ENCODE data around the gene CYTH1.

CYTH1 gene

DNA sequence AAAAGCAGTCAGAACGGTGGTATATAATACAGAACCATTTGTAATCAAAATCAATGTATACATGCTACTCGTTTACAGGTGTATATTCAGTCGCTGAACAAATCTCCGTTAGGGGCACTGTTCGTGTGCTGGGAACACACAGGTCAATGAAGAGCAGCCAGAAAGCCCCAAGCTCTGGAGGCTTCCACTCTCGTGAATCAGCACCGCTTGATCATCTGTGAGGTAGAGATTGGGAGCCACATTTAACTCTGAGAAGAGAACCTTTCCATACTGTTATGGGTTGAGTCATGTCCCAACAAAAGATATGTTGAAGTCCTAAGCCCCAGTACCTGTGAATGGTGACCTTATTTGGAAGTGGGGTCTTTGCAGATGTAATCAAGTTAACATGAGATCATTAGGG is 5.4 kb upstream of the CYTH1 start:
- TF ChIP-seq GATA2 (IDR thresholded peaks at IDR 0.05; ENCODE audit: low read depth, low read length) = no peak

DNA sequence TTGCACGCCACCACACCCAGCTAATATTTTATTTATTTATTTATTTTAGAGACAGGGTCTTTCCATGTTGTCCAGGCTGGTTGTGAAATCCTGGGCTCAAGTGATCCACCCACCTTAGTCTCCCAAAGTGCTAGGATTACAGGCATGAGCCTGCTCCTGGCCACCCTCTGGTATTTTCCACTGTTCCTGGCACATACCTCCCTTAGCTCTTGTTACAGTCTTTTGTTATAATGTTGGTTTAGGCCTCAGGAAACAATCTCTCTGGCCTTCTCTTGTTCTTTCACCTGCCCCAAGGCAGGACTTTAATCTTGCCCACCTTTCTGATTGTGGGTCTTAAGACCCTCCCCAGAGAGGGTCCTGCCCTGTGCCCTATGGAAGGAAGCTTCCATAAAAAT is 3.6 kb upstream of the CYTH1 start:
- TF ChIP-seq GATA2 (IDR thresholded peaks at IDR 0.05; ENCODE audit: low read depth, low read length) = no peak
- no peak for TF ChIP-seq GATA3 (IDR thresholded peaks at IDR 0.05; ENCODE audit: low read depth, low read length)

DNA sequence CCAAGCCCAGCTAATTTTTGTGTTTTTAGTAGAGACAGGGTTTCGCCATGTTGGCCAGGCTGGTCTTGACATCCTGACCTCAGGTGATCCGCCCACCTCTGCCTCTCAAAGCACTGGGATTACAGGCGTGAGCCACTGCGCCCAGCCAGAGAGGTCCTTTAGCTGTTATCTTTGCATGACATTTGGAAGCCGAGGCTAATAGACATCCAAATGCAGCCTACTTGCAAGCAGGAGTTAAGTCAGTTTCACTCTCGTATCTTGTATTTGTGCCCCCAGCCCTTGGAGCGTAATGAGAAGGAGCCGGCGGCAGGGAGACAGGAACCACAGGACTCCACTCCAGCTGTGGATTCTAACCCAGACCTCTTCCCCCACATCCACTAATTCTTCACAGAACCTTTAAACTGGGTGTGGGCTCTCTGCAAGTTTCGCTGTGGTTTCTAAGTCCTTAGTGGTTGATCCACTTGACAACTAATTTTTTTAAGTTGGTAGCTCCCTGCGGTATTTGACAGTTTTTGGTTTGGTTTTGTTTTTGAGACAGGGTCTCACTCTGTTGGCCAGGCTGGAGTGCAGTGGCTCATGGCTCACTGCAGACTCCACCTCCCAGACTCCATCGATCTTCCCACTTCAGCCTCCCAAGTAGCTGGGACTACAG is 3.1 kb upstream of the CYTH1 start:
- TF ChIP-seq GATA2 (IDR thresholded peaks at IDR 0.05; ENCODE audit: low read depth, low read length) = no peak
- no peak for TF ChIP-seq GATA3 (IDR thresholded peaks at IDR 0.05; ENCODE audit: low read depth, low read length)

DNA sequence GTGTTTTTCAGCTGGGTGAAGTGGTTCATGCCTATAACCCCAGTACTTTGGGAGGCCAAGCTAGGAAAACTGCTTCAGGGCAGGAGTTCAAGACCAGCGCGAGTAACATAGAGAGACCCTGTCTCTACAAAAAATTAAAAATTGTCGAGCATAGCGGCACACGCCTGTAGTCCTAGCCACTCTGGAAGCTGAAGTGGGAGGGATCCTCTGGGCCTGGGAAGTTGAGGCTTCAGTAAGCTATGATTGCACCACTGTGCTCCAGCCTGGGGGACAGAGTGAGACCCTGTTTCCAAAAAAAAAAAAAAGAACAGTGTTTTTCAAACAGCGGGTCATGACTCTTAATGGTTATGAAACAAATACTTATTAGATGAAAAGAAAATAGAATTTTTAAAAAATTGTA is 2.3 kb upstream of the CYTH1 start:
- TF ChIP-seq GATA2 (IDR thresholded peaks at IDR 0.05; ENCODE audit: low read depth, low read length) = no peak
- no peak for TF ChIP-seq GATA3 (IDR thresholded peaks at IDR 0.05; ENCODE audit: low read depth, low read length)

DNA sequence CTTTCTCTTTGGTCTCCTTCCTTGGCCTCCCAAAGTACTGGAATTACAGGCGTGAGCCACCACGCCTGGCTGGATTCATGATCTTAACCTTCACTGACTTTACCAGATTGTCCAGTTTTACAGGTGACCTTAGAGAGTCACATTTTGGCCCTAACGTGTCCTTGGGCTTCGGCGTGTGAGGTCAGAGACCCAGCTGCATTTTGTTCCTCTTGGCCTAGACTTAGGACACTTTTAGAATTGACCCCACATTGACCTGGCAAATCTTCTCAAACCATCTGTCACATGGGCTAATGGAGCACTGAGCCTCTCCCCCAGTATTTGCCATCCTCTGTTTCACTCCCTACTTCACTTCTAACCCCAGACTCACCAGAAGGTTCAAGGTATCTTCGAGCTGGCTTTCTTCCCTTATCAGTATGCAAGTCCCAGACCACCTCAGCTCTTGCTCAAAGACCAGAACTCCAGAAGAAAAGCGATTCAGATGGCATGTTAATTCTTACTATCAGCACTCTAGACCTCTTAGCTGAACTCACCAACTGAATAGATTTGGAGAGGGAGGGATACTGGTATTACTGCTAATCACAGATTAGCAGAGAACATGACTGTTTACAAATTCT is 1.7 kb upstream of the CYTH1 start:
- TF ChIP-seq GATA3 (IDR thresholded peaks at IDR 0.05; ENCODE audit: low read depth, low read length) (no peak), GATA2 (IDR thresholded peaks at IDR 0.05; ENCODE audit: low read depth, low read length) (no peak)

DNA sequence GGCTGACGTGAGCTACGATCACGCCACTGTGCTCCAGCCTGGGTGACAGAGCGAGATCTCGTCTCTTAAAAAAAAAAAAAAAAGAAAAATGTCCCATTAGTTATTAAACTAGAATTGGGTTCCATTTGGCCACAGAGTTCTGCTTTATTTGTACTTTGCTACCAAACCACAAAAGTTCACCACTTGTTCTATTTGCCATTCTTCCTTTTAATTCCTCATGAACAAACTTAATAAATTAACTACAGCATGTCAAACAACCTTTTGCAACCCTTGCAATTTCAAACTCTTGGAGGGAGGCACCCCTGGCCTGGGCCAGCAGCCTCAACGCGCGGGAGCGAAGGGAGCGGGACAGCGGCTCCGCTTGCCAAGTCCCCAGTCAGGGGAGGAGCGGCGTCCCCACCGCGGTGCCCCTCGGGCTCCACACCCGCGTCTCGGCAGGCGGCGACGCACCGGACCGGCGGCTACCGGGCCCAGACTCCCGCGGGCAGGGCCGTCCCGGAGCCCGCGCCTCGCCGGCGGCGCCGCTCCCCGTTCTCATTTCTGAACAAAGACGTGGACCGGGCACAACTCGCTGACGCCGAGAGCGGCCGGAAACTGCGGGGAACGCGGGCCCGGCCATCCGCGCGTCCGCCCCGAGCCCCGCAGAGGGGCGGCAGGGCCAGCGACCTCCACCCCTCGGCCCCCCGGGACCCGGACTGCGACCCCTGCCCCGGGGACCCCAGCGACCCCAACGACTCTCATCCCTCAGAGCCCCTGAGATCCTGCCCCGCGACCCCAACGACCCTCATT is 775 bp downstream of the CYTH1 start:
- TF ChIP-seq GATA2 (IDR thresholded peaks at IDR 0.05; ENCODE audit: low read depth, low read length) (no peak), GATA3 (IDR thresholded peaks at IDR 0.05; ENCODE audit: low read depth, low read length) (no peak)

DNA sequence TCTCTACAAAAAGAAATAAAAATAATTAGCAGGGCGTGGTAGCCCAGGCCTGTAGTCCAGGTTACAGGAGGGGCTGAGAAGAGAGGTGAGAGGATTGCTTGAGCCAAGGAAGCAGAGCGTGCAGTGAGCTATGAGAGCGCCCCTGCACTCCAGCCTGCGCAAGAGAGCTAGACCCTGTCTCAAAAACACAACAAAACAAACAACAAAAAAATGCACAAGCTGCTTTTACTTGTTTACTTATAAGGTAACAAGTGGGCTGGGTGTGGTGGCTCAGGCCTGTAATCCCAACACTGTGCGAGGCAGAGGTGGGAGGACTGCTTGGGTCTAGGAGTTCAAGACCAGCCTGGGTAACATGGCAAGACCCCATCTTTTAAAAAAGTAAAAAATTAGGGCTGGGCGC is 1.7 kb downstream of the CYTH1 start:
- TF ChIP-seq GATA3 (IDR thresholded peaks at IDR 0.05; ENCODE audit: low read depth, low read length) = no peak
- TF ChIP-seq GATA2 (IDR thresholded peaks at IDR 0.05; ENCODE audit: low read depth, low read length) = no peak

DNA sequence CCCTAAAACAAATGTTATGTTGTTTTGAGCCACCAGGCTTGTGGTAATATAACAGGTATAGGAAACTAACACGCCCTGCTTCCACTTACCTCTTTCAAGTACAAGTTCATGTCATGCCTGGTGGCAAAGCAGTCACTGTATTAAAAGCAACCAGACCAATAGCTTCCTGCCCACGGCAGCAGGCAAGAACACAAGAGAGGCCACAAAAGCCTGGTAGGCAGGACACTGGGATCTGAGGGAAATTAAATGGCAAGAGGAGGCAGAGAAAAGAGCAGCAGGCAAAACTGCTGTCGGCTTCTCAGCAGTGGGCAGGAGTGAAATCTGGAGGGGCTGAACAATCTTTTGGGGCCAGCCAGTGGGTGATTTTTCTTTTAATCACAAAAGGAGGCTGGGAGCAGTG is 2.2 kb downstream of the CYTH1 start:
- TF ChIP-seq GATA3 (IDR thresholded peaks at IDR 0.05; ENCODE audit: low read depth, low read length) (no peak), GATA2 (IDR thresholded peaks at IDR 0.05; ENCODE audit: low read depth, low read length) (no peak)

DNA sequence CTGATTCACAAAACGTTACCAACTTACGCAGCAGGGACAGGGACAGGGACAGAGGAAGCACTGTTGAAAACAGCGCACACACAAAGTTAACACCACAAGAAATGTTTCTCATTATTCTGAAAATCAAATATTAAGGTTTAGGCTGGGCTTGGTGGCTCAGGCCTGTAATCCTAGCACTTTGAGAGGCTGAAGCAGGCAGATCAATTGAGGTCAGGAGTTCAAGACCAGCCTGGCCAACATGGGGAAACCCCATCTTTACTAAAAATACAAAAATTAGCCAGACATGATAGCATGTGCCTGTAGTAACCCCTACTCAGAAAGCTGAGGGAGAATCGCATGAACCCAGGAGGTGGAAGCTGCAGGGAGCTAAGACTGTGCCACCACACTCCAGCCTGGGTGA is 4.2 kb downstream of the CYTH1 start:
- TF ChIP-seq GATA2 (IDR thresholded peaks at IDR 0.05; ENCODE audit: low read depth, low read length) = no peak
- TF ChIP-seq GATA3 (IDR thresholded peaks at IDR 0.05; ENCODE audit: low read depth, low read length) = no peak

DNA sequence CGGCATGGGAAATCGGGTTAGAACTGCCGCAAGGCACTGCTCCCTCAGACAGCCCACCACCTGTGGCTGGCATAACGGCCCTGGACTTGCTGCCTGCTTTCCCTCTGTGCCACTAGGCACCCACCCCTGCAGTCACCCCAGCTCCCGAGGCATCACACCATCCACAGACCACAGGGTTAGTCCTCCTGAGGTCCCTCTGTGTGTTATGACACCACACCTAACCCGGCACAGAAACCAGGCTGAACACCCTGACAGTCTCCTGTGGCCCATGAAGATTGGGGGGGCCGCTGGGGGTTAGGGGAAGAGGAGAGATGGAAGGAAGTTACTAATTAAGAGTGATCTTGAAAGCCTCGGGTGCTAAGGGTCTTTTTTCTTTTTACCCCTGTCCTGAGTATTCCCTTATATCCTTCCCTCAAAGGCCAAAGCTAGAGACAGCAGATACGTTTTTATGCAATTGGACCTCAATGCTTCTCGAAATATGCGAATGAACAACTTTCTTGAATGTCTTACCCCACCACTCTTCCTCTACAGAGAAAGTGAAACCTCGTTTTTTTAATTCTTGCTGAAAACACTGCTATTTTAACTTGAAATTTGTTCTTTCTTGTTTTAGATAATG is 7.0 kb downstream of the CYTH1 start:
- TF ChIP-seq GATA3 (IDR thresholded peaks at IDR 0.05; ENCODE audit: low read depth, low read length) (no peak), GATA2 (IDR thresholded peaks at IDR 0.05; ENCODE audit: low read depth, low read length) (no peak)

DNA sequence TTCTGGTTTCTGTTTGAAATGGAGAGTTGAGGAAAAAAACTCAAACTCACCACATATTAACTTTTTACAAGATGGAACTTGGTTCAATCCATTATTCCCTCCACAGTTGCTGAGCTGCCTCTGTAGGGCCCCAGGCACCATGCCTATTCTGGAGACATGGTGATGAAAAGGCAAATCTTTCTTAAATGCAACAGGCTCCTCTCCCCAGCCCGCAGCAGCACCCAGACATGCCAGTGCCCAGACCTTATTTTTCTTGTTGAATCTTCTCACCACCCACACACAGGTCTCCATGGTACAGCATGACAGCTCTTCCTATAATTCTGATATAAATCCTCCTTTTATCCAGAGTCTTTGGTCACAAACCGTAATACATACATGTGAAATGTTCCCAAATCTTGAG is 7.6 kb downstream of the CYTH1 start:
- TF ChIP-seq GATA3 (IDR thresholded peaks at IDR 0.05; ENCODE audit: low read depth, low read length) = no peak
- TF ChIP-seq GATA2 (IDR thresholded peaks at IDR 0.05; ENCODE audit: low read depth, low read length) = no peak

DNA sequence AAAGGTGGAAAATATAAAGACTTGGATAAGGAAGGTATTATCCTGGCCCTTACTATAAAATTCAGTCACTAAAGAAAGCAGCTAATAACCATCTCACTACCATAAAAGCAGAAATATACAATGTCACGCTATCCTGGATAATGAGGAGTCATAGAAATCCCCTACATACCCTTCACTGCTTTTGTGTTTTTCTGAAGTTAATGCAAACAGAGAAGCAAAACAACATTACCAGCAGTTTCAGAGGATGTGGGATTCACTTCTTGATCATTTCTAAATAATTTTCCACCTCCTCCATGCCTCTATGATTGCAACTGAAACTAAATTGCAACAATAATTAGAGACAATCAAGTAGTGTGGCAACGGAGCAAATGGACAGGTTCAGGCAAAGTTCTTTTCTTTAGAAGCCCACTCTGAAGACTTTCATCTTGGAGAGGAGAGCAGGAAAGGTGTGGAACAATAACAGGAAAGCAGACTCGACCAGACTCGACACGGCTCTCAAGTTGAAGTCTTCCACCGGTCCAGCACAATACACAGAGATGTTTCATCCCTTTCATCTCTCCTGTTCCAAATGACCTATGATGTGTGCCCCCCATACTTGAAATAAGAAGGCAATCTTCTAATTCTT is 10.2 kb downstream of the CYTH1 start:
- TF ChIP-seq GATA3 (IDR thresholded peaks at IDR 0.05; ENCODE audit: low read depth, low read length) = no peak
- TF ChIP-seq GATA2 (IDR thresholded peaks at IDR 0.05; ENCODE audit: low read depth, low read length) = no peak

DNA sequence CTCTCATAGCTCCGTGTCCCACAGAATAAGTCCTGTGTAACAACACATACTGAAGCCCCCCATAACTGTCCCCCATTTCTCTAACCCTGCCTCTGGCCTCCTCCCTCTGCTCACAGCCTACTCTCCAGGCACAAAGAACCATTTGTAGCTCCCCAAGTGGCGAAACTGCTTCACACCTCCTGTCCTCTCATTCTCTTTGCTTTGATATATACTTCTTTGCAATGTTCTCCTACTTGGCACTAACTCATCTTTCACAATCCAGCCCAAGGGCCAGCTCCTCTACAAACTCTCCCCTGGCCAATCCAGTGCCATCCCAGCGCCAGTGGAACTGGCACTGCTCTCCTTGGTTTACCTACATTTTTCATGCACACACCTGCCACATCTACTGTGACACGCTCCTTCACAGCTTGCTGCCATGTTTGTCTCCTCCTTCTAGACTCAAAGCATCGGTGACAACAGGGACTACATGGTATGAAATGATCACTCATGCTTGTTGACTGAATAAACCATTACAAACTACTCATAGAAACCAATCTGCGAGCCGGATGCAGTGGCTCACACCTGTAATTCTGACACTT is 12.8 kb downstream of the CYTH1 start:
- TF ChIP-seq GATA2 (IDR thresholded peaks at IDR 0.05; ENCODE audit: low read depth, low read length) (no peak), GATA3 (IDR thresholded peaks at IDR 0.05; ENCODE audit: low read depth, low read length) (no peak)

DNA sequence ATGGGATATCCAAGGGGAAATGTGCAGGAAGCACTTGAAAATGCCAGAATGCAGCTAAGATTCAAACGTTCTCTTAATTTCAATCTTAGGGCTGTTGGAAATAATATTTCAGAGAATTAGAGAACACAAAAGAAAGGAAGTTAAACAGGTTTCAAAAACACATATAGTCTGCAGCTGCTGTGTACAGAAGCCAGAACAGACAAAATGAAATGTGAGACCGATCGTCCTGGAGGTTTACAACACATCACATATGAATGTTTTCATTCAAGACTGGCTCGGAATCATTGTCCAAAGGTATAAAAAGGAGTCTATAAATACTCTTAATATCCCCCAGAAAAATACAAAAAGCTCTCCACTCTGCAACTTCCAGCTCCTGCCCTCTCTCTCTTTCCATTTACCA is 14.3 kb downstream of the CYTH1 start:
- TF ChIP-seq GATA3 (IDR thresholded peaks at IDR 0.05; ENCODE audit: low read depth, low read length) (no peak), GATA2 (IDR thresholded peaks at IDR 0.05; ENCODE audit: low read depth, low read length) (no peak)

All from SH-SY5Y (cell line).